HEK293 (cell line): ENCODE data around the gene SRD5A1.
A peak's percentile ranks its signal among the peaks of the same experiment; 100 is the strongest.

Experiments
- GLIS1 ChIP-seq: fragments of 450-650 bp; formaldehyde crosslinking; IDR thresholded peaks from 2 replicates; pipeline ENCODE4 v1.5.1; 2016; ENCODE audit warnings: missing biosample characterization, missing genetic modification characterization
- GLIS2 ChIP-seq: fragments of 450-650 bp; formaldehyde crosslinking; IDR thresholded peaks from 2 replicates; pipeline ENCODE4 v1.5.1; 2016; ENCODE audit warnings: missing biosample characterization, missing genetic modification characterization
- PATZ1 ChIP-seq: fragments of 450-650 bp; formaldehyde crosslinking; IDR thresholded peaks from 2 replicates; pipeline ENCODE4 v1.5.1; 2016; ENCODE audit warnings: missing biosample characterization, missing genetic modification characterization
- SALL2 ChIP-seq: fragments of 450-650 bp; formaldehyde crosslinking; IDR thresholded peaks from 2 replicates; pipeline ENCODE4 v1.5.0; 2017; ENCODE audit warnings: missing biosample characterization, mild to moderate bottlenecking, missing genetic modification characterization, borderline replicate concordance
- SP2 ChIP-seq: fragments of 450-650 bp; formaldehyde crosslinking; IDR thresholded peaks from 2 replicates; pipeline ENCODE4 v1.5.1; 2016; ENCODE audit warnings: missing biosample characterization, missing genetic modification characterization
- SP3 ChIP-seq: fragments of 450-650 bp; formaldehyde crosslinking; IDR thresholded peaks from 2 replicates; pipeline ENCODE4 v1.5.1; 2016; ENCODE audit warnings: missing biosample characterization, missing genetic modification characterization
- SP7 ChIP-seq: fragments of 450-650 bp; formaldehyde crosslinking; IDR thresholded peaks from 2 replicates; pipeline ENCODE4 v1.5.1; 2016; ENCODE audit warnings: missing biosample characterization, missing genetic modification characterization
- YY2 ChIP-seq: fragments of 450-650 bp; formaldehyde crosslinking; IDR thresholded peaks from 2 replicates; pipeline ENCODE4 v1.5.1; 2016; ENCODE audit warnings: missing biosample characterization, missing genetic modification characterization
- ZBTB11 ChIP-seq: fragments of 450-650 bp; formaldehyde crosslinking; conservative IDR thresholded peaks from 2 replicates; pipeline ENCODE4 v1.5.1; 2016; ENCODE audit warnings: low read depth, missing biosample characterization, missing genetic modification characterization
- ZBTB26 ChIP-seq: fragments of 450-650 bp; formaldehyde crosslinking; optimal IDR thresholded peaks from 2 replicates; pipeline ENCODE3; 2016; ENCODE audit warnings: missing biosample characterization, mild to moderate bottlenecking, missing genetic modification characterization
- ZEB2 ChIP-seq: fragments of 450-650 bp; formaldehyde crosslinking; IDR thresholded peaks from 2 replicates; pipeline ENCODE4 v1.5.1; 2016; ENCODE audit warnings: missing biosample characterization, missing genetic modification characterization
- ZNF133 ChIP-seq: fragments of 450-650 bp; formaldehyde crosslinking; IDR thresholded peaks from 2 replicates; pipeline ENCODE4 v1.5.1; 2016; ENCODE audit warnings: missing biosample characterization, missing genetic modification characterization
- ZNF2 ChIP-seq: fragments of 450-650 bp; formaldehyde crosslinking; IDR thresholded peaks from 2 replicates; pipeline ENCODE4 v1.5.1; 2016; ENCODE audit warnings: missing biosample characterization, missing genetic modification characterization
- ZNF221 ChIP-seq: fragments of 450-650 bp; formaldehyde crosslinking; IDR thresholded peaks from 2 replicates; pipeline ENCODE4 v1.5.1; 2017; ENCODE audit warnings: missing biosample characterization, missing genetic modification characterization, borderline replicate concordance
- ZNF335 ChIP-seq: fragments of 450-650 bp; formaldehyde crosslinking; conservative IDR thresholded peaks from 2 replicates; pipeline ENCODE4 v1.5.1; 2016; ENCODE audit warnings: missing biosample characterization, missing genetic modification characterization
- ZNF521 ChIP-seq: fragments of 450-650 bp; formaldehyde crosslinking; IDR thresholded peaks from 2 replicates; pipeline ENCODE4 v1.5.1; 2017; ENCODE audit warnings: missing biosample characterization, mild to moderate bottlenecking, missing genetic modification characterization
- ZNF704 ChIP-seq: fragments of 450-650 bp; formaldehyde crosslinking; IDR thresholded peaks from 2 replicates; pipeline ENCODE4 v1.5.1; 2016; ENCODE audit warnings: missing biosample characterization, missing genetic modification characterization
- ZNF843 ChIP-seq: fragments of 450-650 bp; formaldehyde crosslinking; IDR thresholded peaks from 2 replicates; pipeline ENCODE4 v1.5.1; 2016; ENCODE audit warnings: missing biosample characterization, missing genetic modification characterization
- ZXDB ChIP-seq: fragments of 450-650 bp; formaldehyde crosslinking; IDR thresholded peaks from 2 replicates; pipeline ENCODE4 v1.5.1; 2016; ENCODE audit warnings: missing biosample characterization, missing genetic modification characterization
- TF ChIP-seq, protein P1 (sequence below): fragments of 450-650 bp; formaldehyde crosslinking; IDR thresholded peaks from 2 replicates; pipeline ENCODE4 v1.5.1; 2016; ENCODE audit warnings: missing biosample characterization, missing genetic modification characterization
- TF ChIP-seq, protein P2 (sequence below): fragments of 450-650 bp; formaldehyde crosslinking; IDR thresholded peaks from 2 replicates; pipeline ENCODE4 v1.5.1; 2016; ENCODE audit warnings: missing biosample characterization, missing genetic modification characterization
- TF ChIP-seq, protein P3 (sequence below): fragments of 450-650 bp; formaldehyde crosslinking; conservative IDR thresholded peaks from 2 replicates; pipeline ENCODE4 v1.5.1; 2016; ENCODE audit warnings: low read depth, missing biosample characterization, missing genetic modification characterization
- TF ChIP-seq, protein P4 (sequence below): fragments of 450-650 bp; formaldehyde crosslinking; IDR thresholded peaks from 2 replicates; pipeline ENCODE4 v1.5.1; 2017; ENCODE audit warnings: missing biosample characterization, missing genetic modification characterization

The SRD5A1 gene

DNA sequence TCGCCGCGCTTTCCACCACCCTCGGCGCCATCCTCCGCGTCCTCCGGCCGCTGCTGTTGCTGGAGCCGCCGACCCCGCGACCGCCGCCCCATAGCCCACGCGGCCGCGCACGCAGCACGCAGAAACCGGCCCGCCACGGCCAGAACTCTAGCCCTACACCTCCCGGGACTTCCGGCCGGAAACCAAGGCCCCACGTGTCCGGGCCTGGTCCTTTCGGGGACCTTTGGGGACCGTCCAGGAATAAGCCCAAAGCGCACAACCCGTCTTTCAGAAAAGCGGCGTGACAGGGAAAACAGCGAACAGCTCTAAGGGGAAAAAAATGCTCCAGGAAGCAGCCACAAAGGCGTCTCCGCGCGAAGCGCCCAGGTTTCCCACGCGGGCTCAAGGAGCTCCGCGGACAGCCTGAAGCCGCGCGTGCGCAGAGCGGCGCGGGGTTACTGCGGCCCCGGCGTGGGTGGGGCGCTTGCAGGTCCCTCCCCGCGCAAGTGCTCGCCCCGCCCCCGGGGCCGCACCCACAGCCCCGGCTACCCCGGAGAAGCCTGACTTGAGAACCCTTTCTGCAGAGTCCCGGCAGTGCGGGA lies at the start of gene SRD5A1, which contains the start of gene NSUN2 (continued):
- TF ChIP-seq, protein P1, sequence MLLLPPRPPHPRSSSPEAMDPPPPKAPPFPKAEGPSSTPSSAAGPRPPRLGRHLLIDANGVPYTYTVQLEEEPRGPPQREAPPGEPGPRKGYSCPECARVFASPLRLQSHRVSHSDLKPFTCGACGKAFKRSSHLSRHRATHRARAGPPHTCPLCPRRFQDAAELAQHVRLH: peak; percentile 29; the same call in 1 of the 2 replicates
- TF ChIP-seq, protein P2, sequence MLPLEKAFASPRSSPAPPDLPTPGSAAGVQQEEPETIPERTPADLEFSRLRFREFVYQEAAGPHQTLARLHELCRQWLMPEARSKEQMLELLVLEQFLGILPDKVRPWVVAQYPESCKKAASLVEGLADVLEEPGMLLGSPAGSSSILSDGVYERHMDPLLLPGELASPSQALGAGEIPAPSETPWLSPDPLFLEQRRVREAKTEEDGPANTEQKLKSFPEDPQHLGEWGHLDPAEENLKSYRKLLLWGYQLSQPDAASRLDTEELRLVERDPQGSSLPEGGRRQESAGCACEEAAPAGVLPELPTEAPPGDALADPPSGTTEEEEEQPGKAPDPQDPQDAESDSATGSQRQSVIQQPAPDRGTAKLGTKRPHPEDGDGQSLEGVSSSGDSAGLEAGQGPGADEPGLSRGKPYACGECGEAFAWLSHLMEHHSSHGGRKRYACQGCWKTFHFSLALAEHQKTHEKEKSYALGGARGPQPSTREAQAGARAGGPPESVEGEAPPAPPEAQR (tag by site-specific recombination): 0 out of 2 replicates have a peak, but pooled peaks have one; percentile 58
- TF ChIP-seq ZNF335 (tag by site-specific recombination): peak; percentile 100
- peak; percentile 7; the same call in 1 of the 2 replicates for TF ChIP-seq ZNF133 (tag by site-specific recombination)
- peak; percentile 76; the same call in 1 of the 2 replicates for TF ChIP-seq ZEB2 (tag by site-specific recombination)
- TF ChIP-seq ZNF843 (tag by site-specific recombination): peak; percentile 75; the same call in 1 of the 2 replicates
- TF ChIP-seq ZNF221 (tag by site-specific recombination): 0 out of 2 replicates have a peak, but pooled peaks have one; percentile 4
- 0 out of 2 replicates have a peak, but pooled peaks have one; percentile 22 for TF ChIP-seq ZNF2 (tag by site-specific recombination)
- TF ChIP-seq ZNF704 (tag by site-specific recombination): peak; percentile 80; the same call in 1 of the 2 replicates
- TF ChIP-seq, protein P3, sequence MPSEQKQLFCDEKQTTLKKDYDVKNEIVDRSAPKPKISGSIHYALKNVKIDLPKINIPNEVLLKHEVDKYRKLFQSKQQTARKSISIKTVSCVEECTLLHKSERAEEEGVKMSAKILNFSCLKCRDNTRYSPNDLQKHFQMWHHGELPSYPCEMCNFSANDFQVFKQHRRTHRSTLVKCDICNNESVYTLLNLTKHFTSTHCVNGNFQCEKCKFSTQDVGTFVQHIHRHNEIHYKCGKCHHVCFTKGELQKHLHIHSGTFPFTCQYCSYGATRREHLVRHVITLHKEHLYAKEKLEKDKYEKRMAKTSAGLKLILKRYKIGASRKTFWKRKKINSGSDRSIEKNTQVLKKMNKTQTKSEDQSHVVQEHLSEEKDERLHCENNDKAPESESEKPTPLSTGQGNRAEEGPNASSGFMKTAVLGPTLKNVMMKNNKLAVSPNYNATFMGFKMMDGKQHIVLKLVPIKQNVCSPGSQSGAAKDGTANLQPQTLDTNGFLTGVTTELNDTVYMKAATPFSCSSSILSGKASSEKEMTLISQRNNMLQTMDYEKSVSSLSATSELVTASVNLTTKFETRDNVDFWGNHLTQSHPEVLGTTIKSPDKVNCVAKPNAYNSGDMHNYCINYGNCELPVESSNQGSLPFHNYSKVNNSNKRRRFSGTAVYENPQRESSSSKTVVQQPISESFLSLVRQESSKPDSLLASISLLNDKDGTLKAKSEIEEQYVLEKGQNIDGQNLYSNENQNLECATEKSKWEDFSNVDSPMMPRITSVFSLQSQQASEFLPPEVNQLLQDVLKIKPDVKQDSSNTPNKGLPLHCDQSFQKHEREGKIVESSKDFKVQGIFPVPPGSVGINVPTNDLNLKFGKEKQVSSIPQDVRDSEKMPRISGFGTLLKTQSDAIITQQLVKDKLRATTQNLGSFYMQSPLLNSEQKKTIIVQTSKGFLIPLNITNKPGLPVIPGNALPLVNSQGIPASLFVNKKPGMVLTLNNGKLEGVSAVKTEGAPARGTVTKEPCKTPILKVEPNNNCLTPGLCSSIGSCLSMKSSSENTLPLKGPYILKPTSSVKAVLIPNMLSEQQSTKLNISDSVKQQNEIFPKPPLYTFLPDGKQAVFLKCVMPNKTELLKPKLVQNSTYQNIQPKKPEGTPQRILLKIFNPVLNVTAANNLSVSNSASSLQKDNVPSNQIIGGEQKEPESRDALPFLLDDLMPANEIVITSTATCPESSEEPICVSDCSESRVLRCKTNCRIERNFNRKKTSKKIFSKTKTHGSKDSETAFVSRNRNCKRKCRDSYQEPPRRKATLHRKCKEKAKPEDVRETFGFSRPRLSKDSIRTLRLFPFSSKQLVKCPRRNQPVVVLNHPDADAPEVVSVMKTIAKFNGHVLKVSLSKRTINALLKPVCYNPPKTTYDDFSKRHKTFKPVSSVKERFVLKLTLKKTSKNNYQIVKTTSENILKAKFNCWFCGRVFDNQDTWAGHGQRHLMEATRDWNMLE: peak; percentile 90
- TF ChIP-seq YY2 (tag by site-specific recombination): peak; percentile 50; the same call in 1 of the 2 replicates
- TF ChIP-seq ZBTB11 (tag by site-specific recombination): peak; percentile 94
- TF ChIP-seq ZXDB (tag by site-specific recombination): peak; percentile 89
- TF ChIP-seq SP2 (tag by site-specific recombination): peak; percentile 89
- peak; percentile 46 for TF ChIP-seq GLIS2 (tag by site-specific recombination)
- peak; percentile 77 for TF ChIP-seq GLIS1 (tag by site-specific recombination)
- peak; percentile 52 for TF ChIP-seq SP7 (tag by site-specific recombination)
- TF ChIP-seq PATZ1: peak; percentile 75
- no peak for TF ChIP-seq SALL2 (tag by site-specific recombination)
- TF ChIP-seq ZBTB26: no peak
- TF ChIP-seq, protein P4, sequence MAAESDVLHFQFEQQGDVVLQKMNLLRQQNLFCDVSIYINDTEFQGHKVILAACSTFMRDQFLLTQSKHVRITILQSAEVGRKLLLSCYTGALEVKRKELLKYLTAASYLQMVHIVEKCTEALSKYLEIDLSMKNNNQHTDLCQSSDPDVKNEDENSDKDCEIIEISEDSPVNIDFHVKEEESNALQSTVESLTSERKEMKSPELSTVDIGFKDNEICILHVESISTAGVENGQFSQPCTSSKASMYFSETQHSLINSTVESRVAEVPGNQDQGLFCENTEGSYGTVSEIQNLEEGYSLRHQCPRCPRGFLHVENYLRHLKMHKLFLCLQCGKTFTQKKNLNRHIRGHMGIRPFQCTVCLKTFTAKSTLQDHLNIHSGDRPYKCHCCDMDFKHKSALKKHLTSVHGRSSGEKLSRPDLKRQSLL (tag by site-specific recombination): 0 out of 2 replicates have a peak, but pooled peaks have one; percentile 6
- TF ChIP-seq ZNF521 (tag by site-specific recombination): no peak
- TF ChIP-seq SP3: peak; percentile 90
